ENCODE data around the gene OR52E6.

- TF ChIP-seq CTCF (IDR thresholded peaks at IDR 0.05; ENCODE audit: low read depth, low read length): no peak
- TF ChIP-seq POLR2A (IDR thresholded peaks at IDR 0.05; ENCODE audit: extremely low read depth, insufficient read length): no peak
- TF ChIP-seq MYC (IDR thresholded peaks at IDR 0.05; ENCODE audit: low read depth, low read length): no peak
Observed at GRCh38 chr11:5887172-5887571, 45.5 kb upstream of the OR52E6 start.

All from NB4 (cell line).